PC-3 (cell line): ENCODE measurements around the gene RNU2-63P. TPM values are rescaled to one million over a fixed set of nuclear protein-coding genes. Genes with fewer than 3 reads are reported as not detected.
"Not testable (repeated sequence)": the region's sequence is repeated elsewhere in the genome, so short reads cannot be mapped to it uniquely, and the experiment has no call there.

ENCODE experiments used
- ATAC-seq: fragments of 200-7000 bp; cut with Tn5 transposase; 2 replicates; pipeline ENCODE4 v1.9.1; 2020; ENCODE audit warnings: mild to moderate bottlenecking, moderate library complexity
- BruUV-seq: library from RNA; stranded (reverse); fragments of 400-500 nt; replicated peaks from 2 replicates; lab custom pipeline; 2021; lab: Mats Ljungman, UMichigan
- CTCF ChIA-PET: fragments of 300-600 bp; sonication (Branson Sonifier 250); formaldehyde crosslinking; loops from one replicate; lab custom pipeline; 2022; ENCODE audit warnings: antibody characterized with exemption; lab: Charles Lee
- POLR2A ChIA-PET: fragments of 300-600 bp; sonication (Branson Sonifier 250); formaldehyde crosslinking; loops from one replicate; lab custom pipeline; 2022; ENCODE audit warnings: antibody characterized with exemption; ENCODE audit not compliant: unreplicated experiment; lab: Charles Lee
- DNase-seq: peaks from one replicate; pipeline ENCODE4 v3.0.0-alpha.2; 2015
- H2AFZ ChIP-seq: fragments of 300-600 bp; sonication (generic); 2 replicates; pipeline ENCODE4 v1.6.0; 2016; ENCODE audit warnings: antibody characterized with exemption, low read length
- H3F3A ChIP-seq: fragments of 300-600 bp; sonication (generic); one replicate; pipeline ENCODE4 v1.6.0; 2017; ENCODE audit warnings: antibody characterized with exemption, low read length, control low read depth, mild to moderate bottlenecking; ENCODE audit not compliant: unreplicated experiment
- H3K27ac ChIP-seq: fragments of 300-600 bp; sonication (generic); 2 replicates; pipeline ENCODE4 v1.5.1; 2016; ENCODE audit warnings: mild to moderate bottlenecking, low read length
- H3K27me3 ChIP-seq: fragments of 300-600 bp; sonication (generic); 2 replicates; pipeline ENCODE4 v1.6.1; 2016; ENCODE audit warnings: low read length, mixed read lengths
- H3K36me3 ChIP-seq: fragments of 300-600 bp; sonication (generic); 2 replicates; pipeline ENCODE4 v1.6.1; 2016; ENCODE audit warnings: low read depth, mixed run types, low read length, mixed read lengths
- H3K4me1 ChIP-seq: fragments of 300-600 bp; sonication (generic); 2 replicates; pipeline ENCODE4 v1.5.1; 2016; ENCODE audit warnings: low read length; ENCODE audit not compliant: insufficient read depth
- H3K4me2 ChIP-seq: fragments of 300-600 bp; sonication (generic); 2 replicates; pipeline ENCODE4 v1.6.0; 2016; ENCODE audit warnings: low read length
- H3K4me3 ChIP-seq: fragments of 300-600 bp; sonication (generic); 2 replicates; pipeline ENCODE4 v1.5.1; 2016; ENCODE audit warnings: mild to moderate bottlenecking, low read length, mixed read lengths
- H3K79me2 ChIP-seq: fragments of 300-600 bp; sonication (generic); 2 replicates; pipeline ENCODE4 v1.6.1; 2017; ENCODE audit warnings: low read length, mixed read lengths
- H3K9ac ChIP-seq: fragments of 300-600 bp; sonication (generic); 2 replicates; pipeline ENCODE4 v1.6.0; 2016; ENCODE audit warnings: mild to moderate bottlenecking, low read length
- H3K9me2 ChIP-seq: fragments of 300-600 bp; sonication (generic); replicated peaks from 2 replicates; pipeline ENCODE4 v1.6.1; 2016; ENCODE audit warnings: mixed run types, low read length, mixed read lengths
- H3K9me3 ChIP-seq: fragments of 300-600 bp; sonication (generic); 2 replicates; pipeline ENCODE4 v1.6.1; 2016; ENCODE audit warnings: low read length, mixed read lengths
- H4K20me1 ChIP-seq: fragments of 300-600 bp; sonication (generic); 2 replicates; pipeline ENCODE4 v1.6.1; 2016; ENCODE audit warnings: low read length, mixed read lengths
- intact Hi-C: fragments of 100-400 bp; cut with micrococcal nuclease; formaldehyde crosslinking; loops from 2 replicates; pipeline ENCODE4 v1.9.0; 2023
- total RNA-seq: library from RNA; depleted of rRNA; stranded (reverse); fragments of >200 nt; gene quantifications from 2 replicates; pipeline ENCODE4 v1.2.3, GENCODE V29; 2014; rRNA removed

The RNU2-63P gene
- total RNA-seq, 1 experiment from 2014 or later: 122 TPM

DNA sequence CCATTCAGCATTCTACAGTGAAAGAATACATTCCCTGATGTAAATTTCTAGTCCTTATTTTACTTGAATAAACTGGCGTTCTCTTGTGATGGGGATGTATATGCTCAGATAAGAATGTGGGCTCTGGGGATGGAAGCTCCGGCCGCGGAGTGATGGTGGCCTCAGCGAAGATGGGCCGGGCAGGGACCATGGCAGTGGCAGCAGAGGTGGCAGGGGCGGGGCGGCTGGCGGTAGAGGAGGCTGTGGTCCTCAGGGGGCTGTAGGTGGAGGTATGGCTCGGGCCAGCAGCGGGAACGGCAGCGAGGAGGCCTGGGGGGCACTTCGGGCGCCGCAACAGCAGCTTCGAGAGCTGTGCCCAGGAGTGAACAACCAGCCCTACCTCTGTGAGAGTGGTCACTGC, 44.0 kb downstream of the RNU2-63P start:
- H3K4me3 ChIP-seq, H3K9me2 ChIP-seq, H3K27ac ChIP-seq, H4K20me1 ChIP-seq, ATAC-seq, H3K9me3 ChIP-seq, BruUV-seq, CTCF ChIA-PET, POLR2A ChIA-PET, H3K4me2 ChIP-seq, H3K4me1 ChIP-seq, DNase-seq, H3K79me2 ChIP-seq, intact Hi-C loops, H3K36me3 ChIP-seq, H3F3A ChIP-seq, H3K9ac ChIP-seq, H3K27me3 ChIP-seq, H2AFZ ChIP-seq: not testable (repeated sequence)

Other genes with a start within 250 kb of the RNU2-63P start
- gene RGPD2, start 190.8 kb downstream of the RNU2-63P start, total RNA-seq: not detected in 2 replicates
- gene KRCC1, start 39.2 kb upstream of the RNU2-63P start, total RNA-seq: 6.7 and 14.1 TPM in 2 replicates
- gene SMYD1, start 51.3 kb upstream of the RNU2-63P start, total RNA-seq: not detected in 2 replicates
- not detected in 2 replicates for gene FABP1, start 111.5 kb upstream of the RNU2-63P start, total RNA-seq
- 0.75 and 2.0 TPM in 2 replicates for gene THNSL2, start 153.8 kb upstream of the RNU2-63P start, total RNA-seq